ENCODE measurements around the gene ZNF225.
"Not testable (repeated sequence)": the region's sequence is repeated elsewhere in the genome, so short reads cannot be mapped to it uniquely, and the experiment has no call there.

The ZNF225 gene

DNA sequence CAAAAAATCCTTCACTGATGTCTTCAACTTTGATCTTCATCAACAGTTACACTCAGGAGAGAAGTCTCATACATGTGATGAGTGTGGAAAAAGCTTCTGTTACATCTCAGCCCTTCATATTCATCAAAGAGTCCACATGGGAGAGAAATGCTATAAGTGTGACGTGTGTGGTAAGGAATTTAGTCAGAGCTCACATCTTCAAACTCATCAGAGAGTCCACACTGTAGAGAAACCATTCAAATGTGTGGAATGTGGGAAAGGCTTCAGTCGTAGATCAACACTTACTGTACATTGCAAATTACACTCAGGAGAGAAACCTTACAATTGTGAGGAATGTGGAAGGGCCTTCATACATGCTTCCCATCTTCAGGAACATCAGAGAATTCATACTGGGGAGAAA lies 43.3 kb downstream of the ZNF225 start:
- no peak for DNase-seq

DNA sequence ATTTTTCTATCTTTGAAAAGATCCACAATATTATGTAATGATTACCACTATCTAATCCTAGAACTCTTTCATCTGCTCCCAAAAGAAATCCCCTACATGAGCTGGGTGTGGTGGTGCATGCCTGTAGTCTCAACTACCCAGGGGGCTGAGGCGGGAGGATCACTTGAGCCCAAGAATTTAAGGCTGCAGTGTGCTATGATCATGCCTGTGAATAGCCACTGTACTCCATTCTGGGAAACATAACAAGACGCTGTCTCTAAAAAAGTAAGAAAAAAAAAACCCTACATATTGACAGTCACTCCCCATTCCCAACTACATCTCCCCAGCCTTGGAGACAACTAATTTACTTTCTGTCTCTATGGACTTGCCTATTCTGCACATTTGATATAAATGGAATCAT lies 50.6 kb downstream of the ZNF225 start:
- no peak for DNase-seq

GRCh38 chr19:44164327-44164672 lies 51.1 kb downstream of the ZNF225 start:
- peak in 1 of 58 donors; percentile 28 for DNase-seq

DNA sequence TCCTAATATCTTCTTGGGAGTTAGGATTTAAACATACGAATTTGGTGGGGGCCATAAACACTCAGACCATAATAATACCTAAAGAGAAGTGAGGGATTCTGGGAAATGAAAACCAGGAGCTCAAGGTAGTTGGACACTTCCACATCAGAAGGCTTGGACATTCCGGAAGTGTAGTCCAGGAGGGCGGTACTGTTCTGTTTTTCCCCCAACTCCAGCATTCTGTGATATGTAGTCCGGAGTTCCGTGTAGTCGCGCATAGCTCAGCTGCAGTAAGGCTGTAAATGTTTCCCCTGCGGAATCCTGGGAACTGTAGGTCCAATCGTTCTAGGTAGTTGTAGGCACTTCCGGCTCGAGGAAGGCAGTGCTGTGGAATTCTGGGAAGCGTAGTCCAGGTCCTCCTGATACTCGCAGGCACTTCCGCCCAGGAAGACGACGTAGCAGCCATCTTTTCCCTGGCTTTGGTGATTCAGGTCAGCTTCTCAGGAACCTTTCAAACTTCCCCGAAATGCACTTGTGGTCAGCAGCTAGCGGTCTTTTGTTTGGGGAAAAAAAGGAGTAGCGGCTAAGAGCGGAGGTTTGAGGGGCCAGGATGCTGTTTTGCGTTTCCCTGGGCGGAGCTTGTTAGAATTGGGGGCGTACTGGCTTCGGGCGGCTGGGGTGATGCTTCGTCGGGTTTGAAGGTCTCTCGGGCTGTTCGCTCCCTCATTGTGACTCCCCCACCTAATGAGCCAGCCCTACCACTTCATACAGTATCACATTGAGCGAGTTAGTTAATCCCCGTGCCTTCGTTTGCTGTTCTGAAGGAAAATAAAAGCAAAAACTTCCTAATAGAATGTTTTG lies 51.7 kb downstream of the ZNF225 start, which contains the start of gene ZNF226:
Gene ZNF226, plus strand, starts transcription at position 428 of the 840 bp plus-strand sequence. CDS start 4,981 bp downstream, outside the sequence.
- DNase-seq: peak in 57 of 58 donors; percentile 37 to 98 (median 92)

GRCh38 chr19:44170660-44171059 lies 57.5 kb downstream of the ZNF225 start:
- DNase-seq: not testable (repeated sequence)

DNA sequence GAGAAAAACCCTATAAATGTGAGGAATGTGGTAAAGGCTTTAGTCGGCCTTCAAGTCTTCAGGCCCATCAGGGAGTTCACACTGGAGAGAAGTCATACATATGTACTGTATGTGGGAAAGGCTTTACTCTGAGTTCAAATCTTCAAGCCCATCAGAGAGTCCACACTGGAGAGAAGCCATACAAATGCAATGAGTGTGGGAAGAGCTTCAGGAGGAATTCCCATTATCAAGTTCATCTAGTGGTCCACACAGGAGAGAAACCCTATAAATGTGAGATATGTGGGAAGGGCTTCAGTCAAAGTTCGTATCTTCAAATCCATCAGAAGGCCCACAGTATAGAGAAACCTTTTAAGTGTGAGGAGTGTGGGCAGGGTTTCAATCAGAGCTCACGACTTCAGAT lies 63.4 kb downstream of the ZNF225 start:
- DNase-seq: no peak

- DNase-seq: no peak
These were observed 67.8 kb downstream of the ZNF225 start for GRCh38 chr19:44180968-44181367.

- no peak for DNase-seq
These were observed 68.9 kb downstream of the ZNF225 start for GRCh38 chr19:44182145-44182544.

All from anterior cingulate cortex (tissue), 58 donors.